ENCODE results near the gene FAM193A. TPM values are rescaled to one million over a fixed set of nuclear protein-coding genes. Genes with fewer than 3 reads are reported as not detected.

Gene FAM193A
- total RNA-seq, 1 donor from 2014 or later: 28.8 TPM

DNA sequence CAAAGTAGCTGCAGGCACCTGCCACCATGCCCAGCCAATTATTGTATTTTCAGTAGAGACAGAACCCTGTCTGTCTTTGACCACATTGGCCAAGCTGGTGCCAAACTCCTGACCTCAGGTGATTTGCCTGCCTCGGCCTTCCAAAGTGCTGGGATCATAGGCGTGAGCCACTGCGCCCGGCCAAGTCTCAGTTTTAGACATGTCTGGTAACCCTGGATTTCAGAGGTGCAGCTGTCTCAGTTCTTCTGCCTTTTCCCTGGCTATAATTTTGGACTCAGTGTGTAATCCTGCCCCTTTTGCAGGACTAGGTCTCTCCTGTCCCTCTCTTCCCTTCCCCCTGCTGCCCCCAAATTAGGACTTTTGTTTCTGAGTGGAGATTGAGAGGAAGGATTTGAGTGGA, 46.6 kb downstream of the FAM193A start:
- H3K9ac ChIP-seq (ENCODE audit: low read length): no peak overlapping the region
- no peak for TF ChIP-seq EZH2 (IDR thresholded peaks at IDR 0.05; ENCODE audit: insufficient read depth, low read length)
- TF ChIP-seq, protein P1, sequence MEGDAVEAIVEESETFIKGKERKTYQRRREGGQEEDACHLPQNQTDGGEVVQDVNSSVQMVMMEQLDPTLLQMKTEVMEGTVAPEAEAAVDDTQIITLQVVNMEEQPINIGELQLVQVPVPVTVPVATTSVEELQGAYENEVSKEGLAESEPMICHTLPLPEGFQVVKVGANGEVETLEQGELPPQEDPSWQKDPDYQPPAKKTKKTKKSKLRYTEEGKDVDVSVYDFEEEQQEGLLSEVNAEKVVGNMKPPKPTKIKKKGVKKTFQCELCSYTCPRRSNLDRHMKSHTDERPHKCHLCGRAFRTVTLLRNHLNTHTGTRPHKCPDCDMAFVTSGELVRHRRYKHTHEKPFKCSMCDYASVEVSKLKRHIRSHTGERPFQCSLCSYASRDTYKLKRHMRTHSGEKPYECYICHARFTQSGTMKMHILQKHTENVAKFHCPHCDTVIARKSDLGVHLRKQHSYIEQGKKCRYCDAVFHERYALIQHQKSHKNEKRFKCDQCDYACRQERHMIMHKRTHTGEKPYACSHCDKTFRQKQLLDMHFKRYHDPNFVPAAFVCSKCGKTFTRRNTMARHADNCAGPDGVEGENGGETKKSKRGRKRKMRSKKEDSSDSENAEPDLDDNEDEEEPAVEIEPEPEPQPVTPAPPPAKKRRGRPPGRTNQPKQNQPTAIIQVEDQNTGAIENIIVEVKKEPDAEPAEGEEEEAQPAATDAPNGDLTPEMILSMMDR (IDR thresholded peaks at IDR 0.05; ENCODE audit: insufficient read depth, low read depth, low read length): no peak
- H3K4me3 ChIP-seq (ENCODE audit: insufficient read depth, low read depth, low read length): no peak overlapping the region
- Mint-ChIP-seq H3K27me3 (ENCODE audit: low read depth, unreplicated experiment) (no peaks in the 10 kb centered on the region), H3K4me3 (ENCODE audit: unreplicated experiment) (peak overlapping the region; percentile 70), H3K36me3 (ENCODE audit: low read depth, unreplicated experiment) (peaks cover 7% of the 10 kb centered on the region), H3K9me3 (ENCODE audit: unreplicated experiment) (no peaks in the 10 kb centered on the region), H3K4me1 (ENCODE audit: low read depth, unreplicated experiment) (peaks cover 11% of the 10 kb centered on the region), H3K27ac (ENCODE audit: unreplicated experiment) (peak overlapping the region; percentile 68)
- FAIRE-seq: no peak
- DNase-seq (ENCODE audit: low read depth): no peak
- peaks cover 94% of the 10 kb centered on the region for H4K20me1 ChIP-seq (ENCODE audit: insufficient read depth, low read length)
- H2AFZ ChIP-seq (ENCODE audit: low read depth, low read length): no peak overlapping the region
- no peak overlapping the region for H3K27ac ChIP-seq (ENCODE audit: low read depth, low read length)
- no peaks in the 10 kb centered on the region for H3K36me3 ChIP-seq (ENCODE audit: insufficient read depth, low read length)
- H3K4me1 ChIP-seq (ENCODE audit: insufficient read depth, low read length): no peaks in the 10 kb centered on the region
- H3K79me2 ChIP-seq (ENCODE audit: insufficient read depth, low read length): peaks cover 97% of the 10 kb centered on the region
- H3K9me3 ChIP-seq (ENCODE audit: insufficient read depth, low read depth, low read length): no peaks in the 10 kb centered on the region
- no peaks in the 10 kb centered on the region for H3K27me3 ChIP-seq (ENCODE audit: insufficient read depth, low read length)
- peak overlapping the region; percentile 4 for H3K4me2 ChIP-seq (ENCODE audit: low read length)

DNA sequence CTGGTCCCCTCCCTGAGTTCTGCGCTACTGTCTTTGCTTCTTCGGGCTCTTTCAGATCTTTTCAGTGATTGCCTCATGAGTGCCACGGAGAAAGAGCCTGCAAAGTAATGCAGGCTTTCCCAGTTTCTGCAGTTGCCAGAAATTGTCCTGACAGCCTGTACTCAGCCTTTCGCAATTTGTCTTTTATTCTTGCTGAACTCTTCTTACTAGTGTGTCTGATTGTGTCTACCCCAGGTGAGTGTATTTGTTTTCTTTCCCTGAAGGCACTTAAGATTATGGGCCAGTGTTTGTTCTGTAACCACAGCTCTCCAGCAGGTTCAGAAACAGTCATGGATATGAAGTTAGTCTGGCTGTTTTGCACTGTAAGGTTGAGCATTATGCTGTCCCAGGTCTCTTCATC, 47.1 kb downstream of the FAM193A start:
- TF ChIP-seq EZH2 (IDR thresholded peaks at IDR 0.05; ENCODE audit: insufficient read depth, low read length): no peak
- TF ChIP-seq, protein P1 (IDR thresholded peaks at IDR 0.05; ENCODE audit: insufficient read depth, low read depth, low read length): no peak
- Mint-ChIP-seq H3K4me3 (ENCODE audit: unreplicated experiment) (peak overlapping the region; percentile 70), H3K9me3 (ENCODE audit: unreplicated experiment) (no peaks in the 10 kb centered on the region), H3K36me3 (ENCODE audit: low read depth, unreplicated experiment) (peaks cover 7% of the 10 kb centered on the region), H3K27ac (ENCODE audit: unreplicated experiment) (peak overlapping the region; percentile 68), H3K27me3 (ENCODE audit: low read depth, unreplicated experiment) (no peaks in the 10 kb centered on the region), H3K4me1 (ENCODE audit: low read depth, unreplicated experiment) (peaks cover 12% of the 10 kb centered on the region)
- no peaks in the 10 kb centered on the region for H3K27me3 ChIP-seq (ENCODE audit: insufficient read depth, low read length)
- H3K27ac ChIP-seq (ENCODE audit: low read depth, low read length): no peak overlapping the region
- DNase-seq (ENCODE audit: low read depth): no peak
- no peak for FAIRE-seq
- H2AFZ ChIP-seq (ENCODE audit: low read depth, low read length): no peak overlapping the region
- peak overlapping the region; percentile 4 for H3K4me2 ChIP-seq (ENCODE audit: low read length)
- H3K9me3 ChIP-seq (ENCODE audit: insufficient read depth, low read depth, low read length): no peaks in the 10 kb centered on the region
- peaks cover 94% of the 10 kb centered on the region for H4K20me1 ChIP-seq (ENCODE audit: insufficient read depth, low read length)
- H3K9ac ChIP-seq (ENCODE audit: low read length): no peak overlapping the region
- no peaks in the 10 kb centered on the region for H3K4me1 ChIP-seq (ENCODE audit: insufficient read depth, low read length)
- peaks cover 97% of the 10 kb centered on the region for H3K79me2 ChIP-seq (ENCODE audit: insufficient read depth, low read length)
- no peaks in the 10 kb centered on the region for H3K36me3 ChIP-seq (ENCODE audit: insufficient read depth, low read length)
- no peak overlapping the region for H3K4me3 ChIP-seq (ENCODE audit: insufficient read depth, low read depth, low read length)

DNA sequence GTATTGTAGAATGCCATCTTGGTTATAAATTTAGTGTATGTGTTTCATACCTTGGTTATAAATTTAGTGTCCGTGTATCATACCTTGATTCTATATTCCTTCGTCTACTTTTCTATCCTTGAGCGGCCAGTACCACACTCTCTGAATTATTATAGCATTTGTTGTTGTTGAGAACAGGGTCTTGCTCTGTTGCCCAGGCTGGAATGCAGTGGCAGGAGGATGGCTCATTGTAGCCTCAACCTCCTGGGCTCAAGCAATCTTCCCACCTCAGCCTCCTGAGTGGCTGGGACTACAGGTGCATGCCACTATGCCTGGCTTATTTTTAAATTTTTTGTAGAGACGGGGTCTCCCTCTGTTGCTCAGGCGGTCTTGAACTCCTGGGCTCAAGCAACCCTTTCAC, 50.1 kb downstream of the FAM193A start:
- Mint-ChIP-seq H3K27ac (ENCODE audit: unreplicated experiment) (no peak overlapping the region), H3K4me1 (ENCODE audit: low read depth, unreplicated experiment) (peaks cover 27% of the 10 kb centered on the region), H3K9me3 (ENCODE audit: unreplicated experiment) (no peaks in the 10 kb centered on the region), H3K4me3 (ENCODE audit: unreplicated experiment) (no peak overlapping the region), H3K36me3 (ENCODE audit: low read depth, unreplicated experiment) (peaks cover 2% of the 10 kb centered on the region), H3K27me3 (ENCODE audit: low read depth, unreplicated experiment) (no peaks in the 10 kb centered on the region)
- no peaks in the 10 kb centered on the region for H3K4me1 ChIP-seq (ENCODE audit: insufficient read depth, low read length)
- no peak overlapping the region for H2AFZ ChIP-seq (ENCODE audit: low read depth, low read length)
- no peaks in the 10 kb centered on the region for H3K36me3 ChIP-seq (ENCODE audit: insufficient read depth, low read length)
- H3K4me2 ChIP-seq (ENCODE audit: low read length): no peak overlapping the region
- H3K27ac ChIP-seq (ENCODE audit: low read depth, low read length): no peak overlapping the region
- peaks cover 98% of the 10 kb centered on the region for H3K79me2 ChIP-seq (ENCODE audit: insufficient read depth, low read length)
- H3K9ac ChIP-seq (ENCODE audit: low read length): no peak overlapping the region
- no peak overlapping the region for H3K4me3 ChIP-seq (ENCODE audit: insufficient read depth, low read depth, low read length)
- H4K20me1 ChIP-seq (ENCODE audit: insufficient read depth, low read length): peaks cover 94% of the 10 kb centered on the region
- no peaks in the 10 kb centered on the region for H3K9me3 ChIP-seq (ENCODE audit: insufficient read depth, low read depth, low read length)
- FAIRE-seq: no peak
- DNase-seq (ENCODE audit: low read depth): no peak
- H3K27me3 ChIP-seq (ENCODE audit: insufficient read depth, low read length): no peaks in the 10 kb centered on the region
- TF ChIP-seq, protein P1 (IDR thresholded peaks at IDR 0.05; ENCODE audit: insufficient read depth, low read depth, low read length): no peak
- no peak for TF ChIP-seq EZH2 (IDR thresholded peaks at IDR 0.05; ENCODE audit: insufficient read depth, low read length)
